Measurements from ENCODE around the gene DVL2. TPM values are rescaled to one million over a fixed set of nuclear protein-coding genes. Genes with fewer than 3 reads are reported as not detected.

Gene DVL2
- total RNA-seq, 1 donor from 2014 or later, result 34.4 TPM

- H3K9me3 Mint-ChIP-seq (ENCODE audit: unreplicated experiment), result no peaks in the 10 kb centered on the region
Measured at GRCh38 chr17:7178973-7179316, 55.4 kb downstream of the DVL2 start.

GRCh38 chr17:7177954-7178477 is 56.3 kb downstream of the DVL2 start:
- H3K4me1 Mint-ChIP-seq (ENCODE audit: low read depth, unreplicated experiment), result peaks cover 8% of the 10 kb centered on the region

More at GRCh38 chr17:7178973-7179316, 55.4 kb downstream of the DVL2 start:
- Histone ChIP-seq H3K27ac (ENCODE audit: low read depth, low read length) (no peak overlapping the region), H2AFZ (ENCODE audit: low read depth, low read length) (no peak overlapping the region), H3K9ac (ENCODE audit: low read length) (no peak overlapping the region), H3K4me3 (ENCODE audit: insufficient read depth, low read depth, low read length) (no peak overlapping the region), H3K4me2 (ENCODE audit: low read length) (no peak overlapping the region), H3K9me3 (ENCODE audit: insufficient read depth, low read depth, low read length) (no peaks in the 10 kb centered on the region), H3K36me3 (ENCODE audit: insufficient read depth, low read length) (no peaks in the 10 kb centered on the region), H3K79me2 (ENCODE audit: insufficient read depth, low read length) (no peaks in the 10 kb centered on the region), H4K20me1 (ENCODE audit: insufficient read depth, low read length) (peaks cover 11% of the 10 kb centered on the region), H3K27me3 (ENCODE audit: insufficient read depth, low read length) (no peaks in the 10 kb centered on the region), H3K4me1 (ENCODE audit: insufficient read depth, low read length) (peaks cover 17% of the 10 kb centered on the region)
- Mint-ChIP-seq H3K4me3 (ENCODE audit: unreplicated experiment) (no peak overlapping the region), H3K36me3 (ENCODE audit: low read depth, unreplicated experiment) (no peaks in the 10 kb centered on the region), H3K27ac (ENCODE audit: unreplicated experiment) (no peak overlapping the region), H3K4me1 (ENCODE audit: low read depth, unreplicated experiment) (peaks cover 12% of the 10 kb centered on the region), H3K27me3 (ENCODE audit: low read depth, unreplicated experiment) (no peaks in the 10 kb centered on the region)
- TF ChIP-seq EZH2 (IDR thresholded peaks at IDR 0.05; ENCODE audit: insufficient read depth, low read length), result no peak
- no peak for TF ChIP-seq CTCF (IDR thresholded peaks at IDR 0.05; ENCODE audit: insufficient read depth, low read depth, low read length)
- DNase-seq (ENCODE audit: low read depth) (no peak), FAIRE-seq (no peak)

More at GRCh38 chr17:7177954-7178477, 56.3 kb downstream of the DVL2 start:
- TF ChIP-seq CTCF (IDR thresholded peaks at IDR 0.05; ENCODE audit: insufficient read depth, low read depth, low read length), result no peak
- no peak for TF ChIP-seq EZH2 (IDR thresholded peaks at IDR 0.05; ENCODE audit: insufficient read depth, low read length)
- H3K4me3 Mint-ChIP-seq (ENCODE audit: unreplicated experiment), result no peak overlapping the region
- Histone ChIP-seq H3K27ac (ENCODE audit: low read depth, low read length) (peak overlapping the region; percentile 23), H3K4me3 (ENCODE audit: insufficient read depth, low read depth, low read length) (peak overlapping the region; percentile 62), H3K36me3 (ENCODE audit: insufficient read depth, low read length) (no peaks in the 10 kb centered on the region), H3K27me3 (ENCODE audit: insufficient read depth, low read length) (no peaks in the 10 kb centered on the region), H3K79me2 (ENCODE audit: insufficient read depth, low read length) (no peaks in the 10 kb centered on the region), H3K4me1 (ENCODE audit: insufficient read depth, low read length) (peaks cover 17% of the 10 kb centered on the region), H2AFZ (ENCODE audit: low read depth, low read length) (peak overlapping the region; percentile 81), H3K9ac (ENCODE audit: low read length) (peak overlapping the region; percentile 80), H4K20me1 (ENCODE audit: insufficient read depth, low read length) (peaks cover 11% of the 10 kb centered on the region), H3K4me2 (ENCODE audit: low read length) (peak overlapping the region; percentile 98), H3K9me3 (ENCODE audit: insufficient read depth, low read depth, low read length) (no peaks in the 10 kb centered on the region)
- no peaks in the 10 kb centered on the region for H3K27me3 Mint-ChIP-seq (ENCODE audit: low read depth, unreplicated experiment)
- peak overlapping the region; percentile 88 for H3K27ac Mint-ChIP-seq (ENCODE audit: unreplicated experiment)
- no peaks in the 10 kb centered on the region for H3K9me3 Mint-ChIP-seq (ENCODE audit: unreplicated experiment)
- FAIRE-seq, result no peak
- DNase-seq (ENCODE audit: low read depth), result peak; percentile 36
- H3K36me3 Mint-ChIP-seq (ENCODE audit: low read depth, unreplicated experiment), result no peaks in the 10 kb centered on the region

Measured in astrocyte (in vitro differentiated cells and primary cell).